Measurements from ENCODE around the gene PPIL1. TPM values are rescaled to one million over a fixed set of nuclear protein-coding genes. Genes with fewer than 3 reads are reported as not detected.
A peak's percentile ranks its signal among the peaks of the same experiment; 100 is the strongest.
"Not testable (repeated sequence)": the region's sequence is repeated elsewhere in the genome, so short reads cannot be mapped to it uniquely, and the experiment has no call there.

The PPIL1 gene
- polyA plus RNA-seq, 1 donor (not counting 4 experiments of a cell fraction or from before 2014, with no cell fraction given) = 45.5 TPM

GRCh38 chr6:36897609-36898008, 23.0 kb upstream of the PPIL1 start:
- peaks cover 9 to 12% of the 10 kb centered on the region in 2 experiments for H3K36me3 ChIP-seq (ENCODE audit: control insufficient read depth in 2 of 2, extremely low read depth in 1 of 2, insufficient read depth in 2 of 2, low read length in 2 of 2)
- H3K9ac ChIP-seq (ENCODE audit: control insufficient read depth, extremely low read depth, insufficient read depth, low read length) = no peak overlapping the region
- H4K20me1 ChIP-seq (ENCODE audit: control insufficient read depth, extremely low read depth, insufficient read depth, low read length) = no peaks in the 10 kb centered on the region
- H3K79me2 ChIP-seq (ENCODE audit: control insufficient read depth, insufficient read depth, low read length) = peaks cover 2% of the 10 kb centered on the region
- H3K4me2 ChIP-seq (ENCODE audit: control insufficient read depth, extremely low read depth, insufficient read depth, low read depth, low read length) = no peak overlapping the region
- no peak for FAIRE-seq
- no peak overlapping the region for H2AFZ ChIP-seq (ENCODE audit: control insufficient read depth, low read length)
- dilution Hi-C loops (cut with MboI; ENCODE audit: extremely low pct_ligation_motif_present, low sequenced_read_pairs) = no loop called here
- H3K9me3 ChIP-seq (ENCODE audit: control insufficient read depth, low read depth, low read length) = no peaks in the 10 kb centered on the region
- no peak overlapping the region for H3K27ac ChIP-seq (ENCODE audit: control insufficient read depth, insufficient read depth, low read length)
- TF ChIP-seq CTCF (optimal IDR thresholded peaks at IDR 0.05 in 1 of 3, IDR thresholded peaks at IDR 0.05 in 1 of 3, conservative IDR thresholded peaks at IDR 0.05 in 1 of 3; ENCODE audit: extremely low read depth in 1 of 3, insufficient read depth in 2 of 3, low read length in 3 of 3) = peak in 1 of 3 experiments; percentile 61
- no peak for TF ChIP-seq EZH2 (IDR thresholded peaks at IDR 0.05; ENCODE audit: low read length)
- peaks cover 4% of the 10 kb centered on the region for H3K4me1 ChIP-seq (ENCODE audit: control insufficient read depth, extremely low read depth, insufficient read depth, low read length)
- H3K9me1 ChIP-seq (ENCODE audit: control insufficient read depth, extremely low read depth, insufficient read depth, low read length) = no peaks in the 10 kb centered on the region
- no peak for DNase-seq (ENCODE audit: low read depth, low spot score)
- H3K4me3 ChIP-seq (ENCODE audit: control insufficient read depth in 2 of 3, extremely low read depth in 1 of 3, insufficient read depth in 2 of 3, low read depth in 1 of 3, low read length in 3 of 3) = no peak overlapping the region
- H3K27me3 ChIP-seq (ENCODE audit: control insufficient read depth, extremely low read depth, insufficient read depth, low read length) = no peaks in the 10 kb centered on the region

- no peak overlapping the region for H3K27ac ChIP-seq (ENCODE audit: control insufficient read depth, insufficient read depth, low read length)
- H3K9me3 ChIP-seq (ENCODE audit: control insufficient read depth, low read depth, low read length) = no peaks in the 10 kb centered on the region
- FAIRE-seq (no peak), DNase-seq (ENCODE audit: low read depth, low spot score) (no peak)
- no peaks in the 10 kb centered on the region for H3K9me1 ChIP-seq (ENCODE audit: control insufficient read depth, extremely low read depth, insufficient read depth, low read length)
- no peak overlapping the region for H3K4me2 ChIP-seq (ENCODE audit: control insufficient read depth, extremely low read depth, insufficient read depth, low read depth, low read length)
- no peaks in the 10 kb centered on the region for H4K20me1 ChIP-seq (ENCODE audit: control insufficient read depth, extremely low read depth, insufficient read depth, low read length)
- TF ChIP-seq EZH2 (IDR thresholded peaks at IDR 0.05; ENCODE audit: low read length) = no peak
- TF ChIP-seq CTCF (optimal IDR thresholded peaks at IDR 0.05 in 1 of 3, IDR thresholded peaks at IDR 0.05 in 1 of 3, conservative IDR thresholded peaks at IDR 0.05 in 1 of 3; ENCODE audit: extremely low read depth in 1 of 3, insufficient read depth in 2 of 3, low read length in 3 of 3) = no peak
- peaks cover 6% of the 10 kb centered on the region for H3K79me2 ChIP-seq (ENCODE audit: control insufficient read depth, insufficient read depth, low read length)
- H3K27me3 ChIP-seq (ENCODE audit: control insufficient read depth, extremely low read depth, insufficient read depth, low read length) = no peaks in the 10 kb centered on the region
- H3K4me3 ChIP-seq (ENCODE audit: control insufficient read depth in 2 of 3, extremely low read depth in 1 of 3, insufficient read depth in 2 of 3, low read depth in 1 of 3, low read length in 3 of 3) = no peak overlapping the region
- H3K9ac ChIP-seq (ENCODE audit: control insufficient read depth, extremely low read depth, insufficient read depth, low read length) = no peak overlapping the region
- peaks cover 4% of the 10 kb centered on the region for H3K4me1 ChIP-seq (ENCODE audit: control insufficient read depth, extremely low read depth, insufficient read depth, low read length)
- dilution Hi-C loops (cut with MboI; ENCODE audit: extremely low pct_ligation_motif_present, low sequenced_read_pairs) = no loop called here
- no peak overlapping the region for H2AFZ ChIP-seq (ENCODE audit: control insufficient read depth, low read length)
- H3K36me3 ChIP-seq (ENCODE audit: control insufficient read depth in 2 of 2, extremely low read depth in 1 of 2, insufficient read depth in 2 of 2, low read length in 2 of 2) = peaks cover 7 to 9% of the 10 kb centered on the region in 2 experiments
Measured at GRCh38 chr6:36893976-36894932, 19.7 kb upstream of the PPIL1 start.

- H2AFZ ChIP-seq (ENCODE audit: control insufficient read depth, low read length); H4K20me1 ChIP-seq (ENCODE audit: control insufficient read depth, extremely low read depth, insufficient read depth, low read length); H3K27ac ChIP-seq (ENCODE audit: control insufficient read depth, insufficient read depth, low read length); FAIRE-seq; H3K36me3 ChIP-seq (ENCODE audit: control insufficient read depth in 2 of 2, extremely low read depth in 1 of 2, insufficient read depth in 2 of 2, low read length in 2 of 2); H3K9ac ChIP-seq (ENCODE audit: control insufficient read depth, extremely low read depth, insufficient read depth, low read length); H3K27me3 ChIP-seq (ENCODE audit: control insufficient read depth, extremely low read depth, insufficient read depth, low read length); H3K9me3 ChIP-seq (ENCODE audit: control insufficient read depth, low read depth, low read length); H3K4me3 ChIP-seq (ENCODE audit: control insufficient read depth in 2 of 3, extremely low read depth in 1 of 3, insufficient read depth in 2 of 3, low read depth in 1 of 3, low read length in 3 of 3); H3K9me1 ChIP-seq (ENCODE audit: control insufficient read depth, extremely low read depth, insufficient read depth, low read length); dilution Hi-C loops (cut with MboI; ENCODE audit: extremely low pct_ligation_motif_present, low sequenced_read_pairs); H3K4me2 ChIP-seq (ENCODE audit: control insufficient read depth, extremely low read depth, insufficient read depth, low read depth, low read length); DNase-seq (ENCODE audit: low read depth, low spot score): not testable (repeated sequence)
- Histone ChIP-seq H3K79me2 (ENCODE audit: control insufficient read depth, insufficient read depth, low read length) (peaks cover 24% of the 10 kb centered on the region), H3K4me1 (ENCODE audit: control insufficient read depth, extremely low read depth, insufficient read depth, low read length) (peaks cover 11% of the 10 kb centered on the region)
Measured at GRCh38 chr6:36891153-36891552, 16.6 kb upstream of the PPIL1 start.

All from keratinocyte (primary cell).